ENCODE data around the gene SUN1. TPM values are rescaled to one million over a fixed set of nuclear protein-coding genes. Genes with fewer than 3 reads are reported as not detected.

SUN1 gene
- polyA plus RNA-seq, 1 of the 3 experiments (the other 2 are of a cell fraction): 369 TPM

GRCh38 chr7:860149-860548 lies 27.9 kb downstream of the SUN1 start:
- Histone ChIP-seq H3K4me1 (ENCODE audit: control insufficient read depth in 1 of 2, insufficient read depth in 2 of 2, low read depth in 1 of 2, low read length in 1 of 2) (peaks cover 0 to 19% of the 10 kb centered on the region in 2 experiments; a peak in 1 of 4 replicates), H2AFZ (ENCODE audit: low read depth) (no peak overlapping the region), H3K27me3 (ENCODE audit: insufficient read depth) (no peaks in the 10 kb centered on the region), H3K4me2 (no peak overlapping the region), H3F3A (replicated peaks; ENCODE audit: insufficient read depth) (no peaks in the 10 kb centered on the region), H3K36me3 (replicated peaks in 1 of 2; ENCODE audit: control insufficient read depth in 1 of 2, insufficient read depth in 2 of 2, low read length in 1 of 2) (peaks cover 65 to 77% of the 10 kb centered on the region in 2 experiments), H3K27ac (ENCODE audit: low read depth in 2 of 2, low read length in 1 of 2) (no peak overlapping the region), H3K9ac (no peak overlapping the region), H4K20me1 (ENCODE audit: insufficient read depth) (no peaks in the 10 kb centered on the region), H3K9me3 (no peaks in the 10 kb centered on the region), H3K4me3 (ENCODE audit: low read depth in 2 of 2, low read length in 1 of 2) (no peak overlapping the region), H3K9me2 (no peaks in the 10 kb centered on the region), H3K79me2 (ENCODE audit: insufficient read depth) (peaks cover 5% of the 10 kb centered on the region; the same call in 1 of the 2 replicates)
- TF ChIP-seq CHD2 (IDR thresholded peaks at IDR 0.05; ENCODE audit: low read length, partially characterized antibody) (no peak), NFIC (IDR thresholded peaks at IDR 0.05; ENCODE audit: borderline replicate concordance) (no peak), TAF1 (IDR thresholded peaks at IDR 0.05; ENCODE audit: borderline replicate concordance, low read depth, low read length) (no peak), RCOR1 (IDR thresholded peaks at IDR 0.05; ENCODE audit: low read length) (no peak), USF2 (IDR thresholded peaks at IDR 0.05; ENCODE audit: borderline replicate concordance, low read depth, low read length) (no peak), RFX5 (IDR thresholded peaks at IDR 0.05; ENCODE audit: low read length) (no peak)
- CTCF ChIA-PET: interaction anchor here (1.6 to 14.6 kb wide), 2 partner anchors 12 to 74 kb away, joined by 10 to 123 read pairs; no protein-coding TSS in a partner anchor
- 95% methylated on average over 21 of the region's 21 CpGs for WGBS (ENCODE audit: low lambda C conversion rate)
- POLR2A ChIA-PET: no interaction called here
- DNase-seq: no peak

- Histone ChIP-seq H3K27me3 (ENCODE audit: insufficient read depth) (no peaks in the 10 kb centered on the region), H3K4me2 (no peak overlapping the region), H3F3A (replicated peaks; ENCODE audit: insufficient read depth) (no peaks in the 10 kb centered on the region), H2AFZ (ENCODE audit: low read depth) (no peak overlapping the region), H3K79me2 (ENCODE audit: insufficient read depth) (peaks cover 5% of the 10 kb centered on the region; the same call in 1 of the 2 replicates), H3K36me3 (replicated peaks in 1 of 2; ENCODE audit: control insufficient read depth in 1 of 2, insufficient read depth in 2 of 2, low read length in 1 of 2) (peaks cover 68 to 74% of the 10 kb centered on the region in 2 experiments), H3K4me1 (ENCODE audit: control insufficient read depth in 1 of 2, insufficient read depth in 2 of 2, low read depth in 1 of 2, low read length in 1 of 2) (peaks cover 0 to 19% of the 10 kb centered on the region in 2 experiments; a peak in 1 of 4 replicates), H3K27ac (ENCODE audit: low read depth in 2 of 2, low read length in 1 of 2) (peak overlapping the region in 1 of 2 experiments; percentile 84; a peak in 2 of 4 replicates), H3K4me3 (ENCODE audit: low read depth in 2 of 2, low read length in 1 of 2) (no peak overlapping the region), H4K20me1 (ENCODE audit: insufficient read depth) (no peaks in the 10 kb centered on the region), H3K9ac (no peak overlapping the region), H3K9me2 (no peaks in the 10 kb centered on the region), H3K9me3 (no peaks in the 10 kb centered on the region)
- no peak for DNase-seq
- CTCF ChIA-PET: interaction anchor here (0.8 to 14.6 kb wide), 4 partner anchors 11 to 75 kb away, joined by 3 to 123 read pairs (median 5); no protein-coding TSS in a partner anchor
- WGBS (ENCODE audit: low lambda C conversion rate): 95% methylated on average over 9 of the region's 9 CpGs
- TF ChIP-seq, protein P1, sequence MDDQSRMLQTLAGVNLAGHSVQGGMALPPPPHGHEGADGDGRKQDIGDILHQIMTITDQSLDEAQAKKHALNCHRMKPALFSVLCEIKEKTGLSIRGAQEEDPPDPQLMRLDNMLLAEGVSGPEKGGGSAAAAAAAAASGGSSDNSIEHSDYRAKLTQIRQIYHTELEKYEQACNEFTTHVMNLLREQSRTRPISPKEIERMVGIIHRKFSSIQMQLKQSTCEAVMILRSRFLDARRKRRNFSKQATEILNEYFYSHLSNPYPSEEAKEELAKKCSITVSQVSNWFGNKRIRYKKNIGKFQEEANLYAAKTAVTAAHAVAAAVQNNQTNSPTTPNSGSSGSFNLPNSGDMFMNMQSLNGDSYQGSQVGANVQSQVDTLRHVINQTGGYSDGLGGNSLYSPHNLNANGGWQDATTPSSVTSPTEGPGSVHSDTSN (IDR thresholded peaks at IDR 0.05): no peak
- TF ChIP-seq NFIC (IDR thresholded peaks at IDR 0.05; ENCODE audit: borderline replicate concordance) (no peak), RXRA (IDR thresholded peaks at IDR 0.05; ENCODE audit: borderline replicate concordance, low read depth) (no peak), CHD2 (IDR thresholded peaks at IDR 0.05; ENCODE audit: low read length, partially characterized antibody) (no peak), TCF12 (IDR thresholded peaks at IDR 0.05) (no peak), FOXM1 (IDR thresholded peaks at IDR 0.05; ENCODE audit: low read depth) (no peak), TEAD4 (IDR thresholded peaks at IDR 0.05; ENCODE audit: borderline replicate concordance, insufficient read depth) (no peak), RCOR1 (IDR thresholded peaks at IDR 0.05; ENCODE audit: low read length) (no peak), MEF2A (IDR thresholded peaks at IDR 0.05; ENCODE audit: borderline replicate concordance, low read depth) (no peak)
- TF ChIP-seq, protein P2, sequence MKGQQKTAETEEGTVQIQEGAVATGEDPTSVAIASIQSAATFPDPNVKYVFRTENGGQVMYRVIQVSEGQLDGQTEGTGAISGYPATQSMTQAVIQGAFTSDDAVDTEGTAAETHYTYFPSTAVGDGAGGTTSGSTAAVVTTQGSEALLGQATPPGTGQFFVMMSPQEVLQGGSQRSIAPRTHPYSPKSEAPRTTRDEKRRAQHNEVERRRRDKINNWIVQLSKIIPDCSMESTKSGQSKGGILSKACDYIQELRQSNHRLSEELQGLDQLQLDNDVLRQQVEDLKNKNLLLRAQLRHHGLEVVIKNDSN (IDR thresholded peaks at IDR 0.05; ENCODE audit: borderline replicate concordance, low read depth): no peak
- POLR2A ChIA-PET: interaction anchor here (0.8 kb wide), 1 partner anchor 93 kb away, joined by 3 read pairs; no protein-coding TSS in a partner anchor
These were observed 28.9 kb downstream of the SUN1 start for GRCh38 chr7:861222-861621.
